Activated naive CD4-positive, alpha-beta T cell treated with anti-CD3 and anti-CD28 coated beads, Interleukin-2, amount 50 U/mL, for 24 hours (primary cell): ENCODE results near the gene SHKBP1.

Experiments
- H3K27ac Mint-ChIP-seq: one replicate; pipeline ENCODE4 v1.8.0; 2021; ENCODE audit warnings: mild to moderate bottlenecking, mixed read lengths
- H3K27me3 Mint-ChIP-seq: one replicate; pipeline ENCODE4 v1.8.0; 2021; ENCODE audit warnings: mixed read lengths
- H3K36me3 Mint-ChIP-seq: one replicate; pipeline ENCODE4 v1.8.0; 2021; ENCODE audit warnings: mixed read lengths
- H3K4me1 Mint-ChIP-seq: one replicate; pipeline ENCODE4 v1.8.0; 2021; ENCODE audit warnings: mixed read lengths
- H3K4me3 Mint-ChIP-seq: one replicate; pipeline ENCODE4 v1.8.0; 2021; ENCODE audit warnings: mild to moderate bottlenecking, mixed read lengths
- H3K9me3 Mint-ChIP-seq: one replicate; pipeline ENCODE4 v1.8.0; 2021; ENCODE audit warnings: mixed read lengths

The SHKBP1 gene

GRCh38 chr19:40570313-40571004, 6.2 kb upstream of the SHKBP1 start:
- H3K4me3 Mint-ChIP-seq, result peak overlapping the region; percentile 84
- peaks cover 4% of the 10 kb centered on the region for H3K9me3 Mint-ChIP-seq
- H3K27me3 Mint-ChIP-seq, result peaks cover 11% of the 10 kb centered on the region

GRCh38 chr19:40571005-40571318, 5.7 kb upstream of the SHKBP1 start:
- Mint-ChIP-seq H3K36me3 (no peaks in the 10 kb centered on the region), H3K27ac (peak overlapping the region; percentile 62), H3K27me3 (peaks cover 11% of the 10 kb centered on the region), H3K4me1 (peaks cover 19% of the 10 kb centered on the region), H3K9me3 (peaks cover 4% of the 10 kb centered on the region), H3K4me3 (peak overlapping the region; percentile 84)

More at GRCh38 chr19:40570313-40571004, 6.2 kb upstream of the SHKBP1 start:
- H3K4me1 Mint-ChIP-seq, result peaks cover 17% of the 10 kb centered on the region
- H3K27ac Mint-ChIP-seq, result peak overlapping the region; percentile 62
- no peaks in the 10 kb centered on the region for H3K36me3 Mint-ChIP-seq

- peaks cover 4% of the 10 kb centered on the region for H3K9me3 Mint-ChIP-seq
- peaks cover 20% of the 10 kb centered on the region for H3K4me1 Mint-ChIP-seq
- no peaks in the 10 kb centered on the region for H3K36me3 Mint-ChIP-seq
- H3K27me3 Mint-ChIP-seq, result peaks cover 6% of the 10 kb centered on the region
- H3K27ac Mint-ChIP-seq, result no peak overlapping the region
- no peak overlapping the region for H3K4me3 Mint-ChIP-seq
These were observed 4.7 kb upstream of the SHKBP1 start for GRCh38 chr19:40571831-40572495.

GRCh38 chr19:40575326-40575725, 1.3 kb upstream of the SHKBP1 start:
- Mint-ChIP-seq H3K9me3 (peaks cover 4% of the 10 kb centered on the region), H3K36me3 (peaks cover 5% of the 10 kb centered on the region), H3K27ac (peak overlapping the region; percentile 18), H3K4me3 (peak overlapping the region; percentile 55), H3K27me3 (no peaks in the 10 kb centered on the region), H3K4me1 (peaks cover 24% of the 10 kb centered on the region)

GRCh38 chr19:40576151-40576584, 505 bp upstream of the SHKBP1 start:
- Mint-ChIP-seq H3K27me3 (no peaks in the 10 kb centered on the region), H3K9me3 (no peaks in the 10 kb centered on the region), H3K27ac (peak overlapping the region; percentile 72), H3K4me3 (peak overlapping the region; percentile 87), H3K4me1 (peaks cover 18% of the 10 kb centered on the region), H3K36me3 (peaks cover 7% of the 10 kb centered on the region)

- Mint-ChIP-seq H3K27me3 (no peaks in the 10 kb centered on the region), H3K27ac (peak overlapping the region; percentile 30), H3K9me3 (no peaks in the 10 kb centered on the region), H3K4me3 (peak overlapping the region; percentile 87), H3K4me1 (peaks cover 18% of the 10 kb centered on the region), H3K36me3 (peaks cover 7% of the 10 kb centered on the region)
These were observed 1.8 kb downstream of the SHKBP1 start for GRCh38 chr19:40578442-40578908.

- no peaks in the 10 kb centered on the region for H3K9me3 Mint-ChIP-seq
These were observed 3.9 kb downstream of the SHKBP1 start for GRCh38 chr19:40580619-40581018.

GRCh38 chr19:40581531-40581930, 4.9 kb downstream of the SHKBP1 start:
- Mint-ChIP-seq H3K4me1 (peaks cover 22% of the 10 kb centered on the region), H3K4me3 (no peak overlapping the region), H3K27me3 (no peaks in the 10 kb centered on the region), H3K9me3 (no peaks in the 10 kb centered on the region), H3K36me3 (peaks cover 12% of the 10 kb centered on the region), H3K27ac (no peak overlapping the region)

More at GRCh38 chr19:40580619-40581018, 3.9 kb downstream of the SHKBP1 start:
- no peak overlapping the region for H3K27ac Mint-ChIP-seq
- H3K36me3 Mint-ChIP-seq, result peaks cover 10% of the 10 kb centered on the region
- no peaks in the 10 kb centered on the region for H3K27me3 Mint-ChIP-seq
- peaks cover 18% of the 10 kb centered on the region for H3K4me1 Mint-ChIP-seq
- no peak overlapping the region for H3K4me3 Mint-ChIP-seq

DNA sequence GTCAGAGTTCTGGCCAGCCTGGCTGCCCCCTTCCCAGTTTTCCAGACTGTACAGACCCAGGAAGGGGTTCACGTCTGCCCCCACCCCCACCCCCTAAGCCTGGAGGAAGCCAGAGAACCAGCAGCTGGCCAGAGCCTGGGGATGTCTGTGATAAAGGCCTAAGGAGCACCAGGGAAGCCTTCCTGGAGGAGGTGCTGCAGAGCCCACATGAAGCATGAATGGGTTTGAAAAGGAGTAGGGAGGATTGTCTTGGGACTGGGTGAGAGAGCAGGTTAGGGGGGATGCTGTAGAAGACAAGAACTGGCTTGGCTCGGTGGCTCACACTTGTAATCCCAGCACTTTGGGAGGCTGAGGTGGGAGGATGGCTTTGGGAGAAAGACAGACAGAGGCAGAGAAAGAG, 5.8 kb downstream of the SHKBP1 start:
- Mint-ChIP-seq H3K27me3 (no peaks in the 10 kb centered on the region), H3K27ac (peak overlapping the region; percentile 0), H3K9me3 (no peaks in the 10 kb centered on the region), H3K4me1 (peaks cover 21% of the 10 kb centered on the region), H3K36me3 (peaks cover 16% of the 10 kb centered on the region), H3K4me3 (no peak overlapping the region)

- Mint-ChIP-seq H3K27ac (no peak overlapping the region), H3K36me3 (peaks cover 15% of the 10 kb centered on the region), H3K9me3 (no peaks in the 10 kb centered on the region), H3K4me1 (peaks cover 13% of the 10 kb centered on the region), H3K27me3 (no peaks in the 10 kb centered on the region), H3K4me3 (no peak overlapping the region)
These were observed 6.6 kb downstream of the SHKBP1 start for GRCh38 chr19:40583283-40583682.

DNA sequence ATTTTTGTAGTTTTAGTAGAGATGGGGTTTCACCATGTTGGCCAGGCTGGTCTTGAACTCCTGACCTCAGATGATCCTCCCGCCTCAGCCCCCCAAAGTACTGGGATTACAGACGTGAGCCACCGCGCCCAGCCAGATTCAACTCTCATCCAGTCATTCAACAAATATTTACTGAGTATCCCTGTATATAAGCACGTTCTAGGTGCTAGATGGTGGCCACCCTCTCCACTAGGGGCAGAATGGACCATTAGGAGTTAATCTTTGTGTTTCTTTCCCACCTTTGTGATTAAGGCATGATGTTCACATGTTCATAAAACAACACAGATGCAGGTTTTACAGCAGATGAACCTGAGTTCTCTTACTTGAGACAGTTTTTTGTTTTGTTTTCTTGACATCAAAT, 7.3 kb downstream of the SHKBP1 start:
- Mint-ChIP-seq H3K27ac (no peak overlapping the region), H3K9me3 (no peaks in the 10 kb centered on the region), H3K4me3 (no peak overlapping the region), H3K27me3 (no peaks in the 10 kb centered on the region), H3K36me3 (peaks cover 13% of the 10 kb centered on the region), H3K4me1 (peaks cover 8% of the 10 kb centered on the region)

- Mint-ChIP-seq H3K4me1 (peaks cover 8% of the 10 kb centered on the region), H3K36me3 (peaks cover 13% of the 10 kb centered on the region), H3K9me3 (no peaks in the 10 kb centered on the region), H3K27ac (peak overlapping the region; percentile 66), H3K4me3 (no peak overlapping the region), H3K27me3 (no peaks in the 10 kb centered on the region)
These were observed 8.7 kb downstream of the SHKBP1 start for GRCh38 chr19:40585241-40585981.

- no peaks in the 10 kb centered on the region for H3K27me3 Mint-ChIP-seq
- H3K9me3 Mint-ChIP-seq, result no peaks in the 10 kb centered on the region
- peak overlapping the region; percentile 66 for H3K27ac Mint-ChIP-seq
- no peak overlapping the region for H3K4me3 Mint-ChIP-seq
- peaks cover 11% of the 10 kb centered on the region for H3K36me3 Mint-ChIP-seq
- H3K4me1 Mint-ChIP-seq, result peaks cover 8% of the 10 kb centered on the region
These were observed 9.3 kb downstream of the SHKBP1 start for GRCh38 chr19:40585982-40586422.

DNA sequence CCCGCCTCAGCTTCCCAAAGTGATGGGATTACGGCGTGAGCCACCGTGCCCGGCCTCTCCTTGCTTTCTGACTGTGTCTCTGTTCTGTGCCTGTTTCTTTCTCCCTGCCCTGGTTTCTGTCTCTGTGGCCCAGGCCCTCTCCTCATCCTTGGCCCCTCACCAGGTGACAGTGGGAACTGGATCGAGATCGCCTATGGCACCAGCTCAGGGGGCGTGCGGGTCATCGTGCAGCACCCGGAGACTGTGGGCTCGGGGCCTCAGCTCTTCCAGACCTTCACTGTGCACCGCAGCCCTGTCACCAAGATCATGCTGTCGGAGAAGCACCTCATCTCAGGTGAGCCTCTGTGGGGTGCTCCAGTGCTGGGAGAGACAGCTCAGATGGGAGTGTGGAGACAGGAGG, 9.9 kb downstream of the SHKBP1 start:
- peaks cover 8% of the 10 kb centered on the region for H3K4me1 Mint-ChIP-seq
- H3K27ac Mint-ChIP-seq, result no peak overlapping the region
- no peak overlapping the region for H3K4me3 Mint-ChIP-seq
- H3K36me3 Mint-ChIP-seq, result peaks cover 10% of the 10 kb centered on the region
- no peaks in the 10 kb centered on the region for H3K27me3 Mint-ChIP-seq
- H3K9me3 Mint-ChIP-seq, result no peaks in the 10 kb centered on the region

GRCh38 chr19:40588110-40588854, 11.6 kb downstream of the SHKBP1 start:
- H3K4me1 Mint-ChIP-seq, result peaks cover 8% of the 10 kb centered on the region
- H3K27me3 Mint-ChIP-seq, result no peaks in the 10 kb centered on the region
- H3K27ac Mint-ChIP-seq, result no peak overlapping the region
- no peak overlapping the region for H3K4me3 Mint-ChIP-seq
- H3K36me3 Mint-ChIP-seq, result peaks cover 10% of the 10 kb centered on the region
- H3K9me3 Mint-ChIP-seq, result no peaks in the 10 kb centered on the region
